ENCODE results near the gene KCNS3.

The KCNS3 gene, protein sequence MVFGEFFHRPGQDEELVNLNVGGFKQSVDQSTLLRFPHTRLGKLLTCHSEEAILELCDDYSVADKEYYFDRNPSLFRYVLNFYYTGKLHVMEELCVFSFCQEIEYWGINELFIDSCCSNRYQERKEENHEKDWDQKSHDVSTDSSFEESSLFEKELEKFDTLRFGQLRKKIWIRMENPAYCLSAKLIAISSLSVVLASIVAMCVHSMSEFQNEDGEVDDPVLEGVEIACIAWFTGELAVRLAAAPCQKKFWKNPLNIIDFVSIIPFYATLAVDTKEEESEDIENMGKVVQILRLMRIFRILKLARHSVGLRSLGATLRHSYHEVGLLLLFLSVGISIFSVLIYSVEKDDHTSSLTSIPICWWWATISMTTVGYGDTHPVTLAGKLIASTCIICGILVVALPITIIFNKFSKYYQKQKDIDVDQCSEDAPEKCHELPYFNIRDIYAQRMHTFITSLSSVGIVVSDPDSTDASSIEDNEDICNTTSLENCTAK

DNA sequence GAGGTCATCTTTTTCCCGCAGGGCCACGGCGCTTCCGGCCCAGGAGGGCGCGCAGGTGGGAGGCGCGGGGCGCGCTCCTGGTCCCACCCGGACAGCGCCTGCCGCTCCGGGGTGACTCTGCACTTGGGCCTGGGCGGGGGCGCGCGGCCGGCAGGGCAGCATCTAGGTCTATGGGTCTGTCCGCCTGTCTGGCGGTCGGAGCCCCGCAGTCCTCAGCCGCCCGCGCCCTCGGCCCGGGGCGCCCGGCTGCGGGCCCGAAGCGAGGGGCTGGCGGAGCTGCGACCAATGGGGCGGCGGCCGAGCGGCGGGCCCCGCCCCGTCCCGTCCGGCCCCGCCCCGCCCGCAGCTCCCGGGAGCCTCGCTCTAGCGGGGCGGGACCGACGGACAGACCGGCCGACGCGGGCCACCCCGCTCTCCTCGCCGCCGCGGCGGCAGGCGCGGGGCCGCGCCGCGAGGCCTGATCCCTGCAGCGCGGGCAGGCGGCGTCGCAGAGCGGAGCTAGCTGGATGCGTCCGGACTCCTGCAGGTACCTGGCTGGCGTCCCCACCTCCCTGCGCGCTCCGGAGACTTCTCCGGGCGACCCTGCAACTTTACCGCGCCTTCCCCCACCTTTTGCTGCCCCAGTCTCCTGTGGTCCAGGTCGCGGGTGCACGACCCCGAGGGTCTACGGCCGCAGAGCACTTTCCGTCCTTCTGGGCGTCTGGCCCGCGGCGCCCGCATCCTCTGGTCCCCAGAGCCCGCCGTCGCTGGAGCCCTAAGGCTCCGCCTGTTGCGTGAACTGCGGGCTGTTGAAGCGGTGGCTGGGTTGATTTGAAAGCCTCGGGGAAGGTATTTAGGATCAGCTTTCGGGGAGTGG lies at the start of gene KCNS3:
TSS of gene KCNS3 (plus strand) at position 387 of the 856 bp plus-strand sequence. CDS start 52,342 bp downstream, outside the sequence.
- no peak within 1 kb of the TSS for H3K27ac ChIP-seq
- peaks cover 9 to 14% of the 10 kb centered on the region in 2 experiments for H3K4me1 ChIP-seq (ENCODE audit: control insufficient read depth in 1 of 2, insufficient read depth in 1 of 2, low read depth in 1 of 2, low read length in 1 of 2)
- H3K27me3 ChIP-seq = peaks cover 98% of the 10 kb centered on the region
- H3K9me3 ChIP-seq = no peaks in the 10 kb centered on the region
- TF ChIP-seq, protein P1, sequence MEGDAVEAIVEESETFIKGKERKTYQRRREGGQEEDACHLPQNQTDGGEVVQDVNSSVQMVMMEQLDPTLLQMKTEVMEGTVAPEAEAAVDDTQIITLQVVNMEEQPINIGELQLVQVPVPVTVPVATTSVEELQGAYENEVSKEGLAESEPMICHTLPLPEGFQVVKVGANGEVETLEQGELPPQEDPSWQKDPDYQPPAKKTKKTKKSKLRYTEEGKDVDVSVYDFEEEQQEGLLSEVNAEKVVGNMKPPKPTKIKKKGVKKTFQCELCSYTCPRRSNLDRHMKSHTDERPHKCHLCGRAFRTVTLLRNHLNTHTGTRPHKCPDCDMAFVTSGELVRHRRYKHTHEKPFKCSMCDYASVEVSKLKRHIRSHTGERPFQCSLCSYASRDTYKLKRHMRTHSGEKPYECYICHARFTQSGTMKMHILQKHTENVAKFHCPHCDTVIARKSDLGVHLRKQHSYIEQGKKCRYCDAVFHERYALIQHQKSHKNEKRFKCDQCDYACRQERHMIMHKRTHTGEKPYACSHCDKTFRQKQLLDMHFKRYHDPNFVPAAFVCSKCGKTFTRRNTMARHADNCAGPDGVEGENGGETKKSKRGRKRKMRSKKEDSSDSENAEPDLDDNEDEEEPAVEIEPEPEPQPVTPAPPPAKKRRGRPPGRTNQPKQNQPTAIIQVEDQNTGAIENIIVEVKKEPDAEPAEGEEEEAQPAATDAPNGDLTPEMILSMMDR (IDR thresholded peaks at IDR 0.05) = no peak
- no peaks in the 10 kb centered on the region for H3K36me3 ChIP-seq
- peak within 1 kb of the TSS; percentile 23 to 35 for H3K4me3 ChIP-seq (ENCODE audit: low read depth in 1 of 2, low read length in 1 of 2)

DNA sequence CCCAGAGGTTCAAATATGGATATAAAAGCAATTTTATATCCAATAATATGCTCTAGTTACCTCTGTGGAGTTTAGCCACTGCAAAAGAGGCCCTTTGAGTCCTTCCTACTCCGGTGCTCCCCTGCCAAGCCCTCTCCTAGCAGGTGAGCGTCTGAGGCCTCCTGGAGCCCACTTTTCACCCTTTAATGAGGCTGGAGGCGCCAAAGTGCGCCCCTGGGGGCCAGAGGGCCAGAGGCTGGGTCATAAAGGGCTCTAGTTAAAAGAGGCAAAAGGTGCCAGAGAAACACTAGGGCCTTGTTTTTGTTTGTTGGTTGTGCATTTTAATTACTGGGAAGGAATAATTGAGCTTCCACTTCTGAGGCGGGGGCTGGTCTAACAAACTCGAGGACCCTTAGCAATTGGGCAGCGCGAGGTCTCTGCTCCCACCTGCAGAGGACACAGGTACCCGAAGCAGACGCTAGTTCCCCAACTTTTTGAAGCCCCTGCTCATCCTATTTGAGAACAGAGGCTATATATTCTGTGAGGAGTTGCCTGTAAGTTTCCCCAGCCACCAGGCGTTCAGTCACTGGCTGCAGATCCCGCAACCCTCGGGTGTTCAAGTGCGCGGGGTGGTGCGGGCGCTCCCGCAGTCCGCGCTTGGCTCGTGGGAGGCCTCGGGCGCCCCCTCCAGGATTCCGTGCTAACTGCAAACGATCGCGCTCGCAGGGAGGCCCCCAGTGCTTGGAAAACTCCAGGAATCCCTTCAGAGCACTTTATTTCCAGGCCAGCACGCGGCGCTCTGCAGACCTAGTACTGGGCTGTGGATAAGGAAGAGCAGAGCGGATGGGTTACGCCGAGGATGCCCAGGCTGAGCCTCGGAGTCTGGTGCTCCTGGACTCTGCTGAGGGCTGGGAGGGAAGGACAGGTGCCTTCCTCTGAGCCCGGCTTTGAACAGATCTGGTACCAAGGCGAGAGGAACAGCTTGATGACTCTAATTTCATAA lies 48.1 kb upstream of the KCNS3 start:
- Histone ChIP-seq H3K27ac (no peak overlapping the region), H3K36me3 (no peaks in the 10 kb centered on the region), H3K27me3 (peaks cover 44% of the 10 kb centered on the region), H3K4me1 (ENCODE audit: control insufficient read depth in 1 of 2, insufficient read depth in 1 of 2, low read depth in 1 of 2, low read length in 1 of 2) (no peaks in the 10 kb centered on the region), H3K4me3 (ENCODE audit: low read depth in 1 of 2, low read length in 1 of 2) (no peak overlapping the region), H3K9me3 (no peaks in the 10 kb centered on the region)
- TF ChIP-seq, protein P1 (IDR thresholded peaks at IDR 0.05) = no peak

DNA sequence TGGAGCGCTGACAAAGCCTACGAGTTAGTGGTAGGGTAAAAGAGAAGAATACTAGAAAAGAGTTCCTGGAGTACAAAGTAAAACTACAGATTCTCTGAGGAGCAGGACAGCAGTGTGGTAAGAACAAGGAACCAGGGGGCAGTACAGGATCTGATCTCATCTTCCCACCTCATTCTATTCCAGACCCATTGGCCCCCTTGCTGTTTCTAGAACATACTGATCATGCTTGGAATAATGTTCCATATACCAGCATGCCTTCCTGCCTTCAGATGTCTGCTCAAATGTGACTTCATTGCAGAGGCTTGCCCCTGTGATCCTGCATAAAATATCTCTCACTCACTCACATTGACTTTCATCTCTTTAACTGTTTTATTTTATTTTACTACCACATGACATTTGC lies 43.0 kb upstream of the KCNS3 start:
- no peak overlapping the region for H3K4me3 ChIP-seq (ENCODE audit: low read depth in 1 of 2, low read length in 1 of 2)
- TF ChIP-seq, protein P1 (IDR thresholded peaks at IDR 0.05) = no peak
- H3K9me3 ChIP-seq = no peaks in the 10 kb centered on the region
- H3K27ac ChIP-seq = no peak overlapping the region
- H3K27me3 ChIP-seq = peaks cover 29% of the 10 kb centered on the region
- no peaks in the 10 kb centered on the region for H3K36me3 ChIP-seq
- H3K4me1 ChIP-seq (ENCODE audit: control insufficient read depth in 1 of 2, insufficient read depth in 1 of 2, low read depth in 1 of 2, low read length in 1 of 2) = no peaks in the 10 kb centered on the region

DNA sequence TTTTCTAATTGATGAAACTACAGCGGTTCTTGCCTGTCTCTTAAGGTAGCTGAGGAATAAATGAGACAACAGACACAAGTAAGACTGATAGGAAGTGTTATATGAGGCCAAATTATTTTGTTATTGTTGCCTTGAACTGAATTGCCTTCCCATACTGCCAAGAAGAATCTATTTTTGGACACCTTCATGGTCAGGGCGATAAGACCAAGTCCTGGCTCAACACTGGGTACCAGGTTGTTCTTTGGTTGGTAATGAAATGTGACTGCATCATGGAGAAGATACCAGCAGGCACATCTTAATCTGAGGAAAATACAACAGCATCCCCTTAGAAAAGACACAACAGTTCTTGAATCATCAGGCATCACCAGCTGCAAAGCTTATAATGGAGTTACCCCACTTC lies 38.5 kb upstream of the KCNS3 start:
- H3K36me3 ChIP-seq = no peaks in the 10 kb centered on the region
- TF ChIP-seq, protein P1 (IDR thresholded peaks at IDR 0.05) = no peak
- no peaks in the 10 kb centered on the region for H3K9me3 ChIP-seq
- H3K27me3 ChIP-seq = no peaks in the 10 kb centered on the region
- no peak overlapping the region for H3K4me3 ChIP-seq (ENCODE audit: low read depth in 1 of 2, low read length in 1 of 2)
- H3K27ac ChIP-seq = no peak overlapping the region
- H3K4me1 ChIP-seq (ENCODE audit: control insufficient read depth in 1 of 2, insufficient read depth in 1 of 2, low read depth in 1 of 2, low read length in 1 of 2) = no peaks in the 10 kb centered on the region

DNA sequence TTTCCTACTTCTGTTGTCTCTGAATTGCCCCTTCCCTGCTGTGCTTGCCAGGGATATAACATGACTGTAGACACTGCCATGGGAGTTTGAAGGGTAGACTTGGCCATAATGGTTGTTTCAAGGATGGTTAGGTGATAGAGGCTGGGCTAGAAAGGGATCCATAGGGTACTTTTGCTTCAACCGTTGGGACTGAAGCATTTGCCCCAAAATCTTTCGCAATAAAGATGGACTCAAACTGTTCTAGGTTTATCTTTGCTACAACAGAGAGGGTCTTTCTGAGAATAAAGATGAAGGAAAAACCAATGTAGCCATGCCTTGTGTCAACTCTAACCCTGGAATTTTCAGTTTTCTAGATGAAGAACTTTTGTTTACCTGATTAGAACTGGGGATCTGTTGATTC lies 35.0 kb upstream of the KCNS3 start:
- no peaks in the 10 kb centered on the region for H3K4me1 ChIP-seq (ENCODE audit: control insufficient read depth in 1 of 2, insufficient read depth in 1 of 2, low read depth in 1 of 2, low read length in 1 of 2)

More for the DNA sequence above, 35.0 kb upstream of the KCNS3 start:
- Histone ChIP-seq H3K27ac (no peak overlapping the region), H3K27me3 (no peaks in the 10 kb centered on the region), H3K36me3 (no peaks in the 10 kb centered on the region), H3K4me3 (ENCODE audit: low read depth in 1 of 2, low read length in 1 of 2) (no peak overlapping the region), H3K9me3 (no peaks in the 10 kb centered on the region)
- TF ChIP-seq, protein P1 (IDR thresholded peaks at IDR 0.05) = no peak

All from neutrophil (primary cell).